MM.1S (cell line): ENCODE results near the gene SMCHD1.
"Not testable (repeated sequence)": the region's sequence is repeated elsewhere in the genome, so short reads cannot be mapped to it uniquely, and the experiment has no call there.

Experiments used
- DNase-seq: peaks from one replicate; pipeline ENCODE4 v3.0.0-alpha.2; 2015
- H2AFZ ChIP-seq: fragments of 300-600 bp; sonication (generic); 2 replicates; pipeline ENCODE4 v1.6.0; 2016; ENCODE audit warnings: antibody characterized with exemption, low read length
- H3F3A ChIP-seq: fragments of 300-600 bp; sonication (generic); 2 replicates; pipeline ENCODE4 v1.6.1; 2016; ENCODE audit warnings: mild to moderate bottlenecking, antibody characterized with exemption, low read length, moderate library complexity, mixed read lengths; ENCODE audit not compliant: insufficient read depth
- H3K27ac ChIP-seq: fragments of 300-600 bp; sonication (generic); 2 replicates; pipeline ENCODE4 v1.5.1; 2016; ENCODE audit warnings: mild to moderate bottlenecking, low read length
- H3K27me3 ChIP-seq: fragments of 300-600 bp; sonication (generic); replicated peaks from 2 replicates; pipeline ENCODE4 v1.6.0; 2016; ENCODE audit warnings: low read length; ENCODE audit not compliant: insufficient read depth
- H3K36me3 ChIP-seq: fragments of 300-600 bp; sonication (generic); replicated peaks from 2 replicates; pipeline ENCODE4 v1.6.1; 2016; ENCODE audit warnings: mild to moderate bottlenecking, low read length, mixed read lengths; ENCODE audit not compliant: insufficient read depth
- H3K4me1 ChIP-seq: fragments of 300-600 bp; sonication (generic); 2 replicates; pipeline ENCODE4 v1.6.1; 2016; ENCODE audit warnings: low read length, mixed read lengths
- H3K4me2 ChIP-seq: fragments of 300-600 bp; sonication (generic); 2 replicates; pipeline ENCODE4 v1.6.0; 2016; ENCODE audit warnings: low read depth, low read length
- H3K4me3 ChIP-seq: fragments of 300-600 bp; sonication (generic); 2 replicates; pipeline ENCODE4 v1.5.1; 2016; ENCODE audit warnings: low read length, mixed read lengths
- H3K79me2 ChIP-seq: fragments of 300-600 bp; sonication (generic); 2 replicates; pipeline ENCODE4 v1.6.1; 2016; ENCODE audit warnings: mixed run types, low read length, mixed read lengths
- H3K9ac ChIP-seq: fragments of 300-600 bp; sonication (generic); 2 replicates; pipeline ENCODE4 v1.6.1; 2016; ENCODE audit warnings: low read length, mixed read lengths
- H3K9me2 ChIP-seq: fragments of 300-600 bp; sonication (generic); replicated peaks from 2 replicates; pipeline ENCODE4 v1.6.1; 2016; ENCODE audit warnings: mild to moderate bottlenecking, low read length, mixed read lengths; ENCODE audit not compliant: insufficient read depth
- H3K9me3 ChIP-seq: fragments of 300-600 bp; sonication (generic); replicated peaks from 2 replicates; pipeline ENCODE4 v1.6.1; 2016; ENCODE audit warnings: mild to moderate bottlenecking, low read length, mixed read lengths; ENCODE audit not compliant: insufficient read depth
- H4K20me1 ChIP-seq: fragments of 300-600 bp; sonication (generic); 2 replicates; pipeline ENCODE4 v1.6.1; 2016; ENCODE audit warnings: mild to moderate bottlenecking, low read length, moderate library complexity, mixed read lengths; ENCODE audit not compliant: insufficient read depth
- CTCF ChIP-seq: fragments of 300-600 bp; sonication (generic); IDR thresholded peaks from 2 replicates; pipeline ENCODE4 v1.5.1; 2016; ENCODE audit warnings: antibody characterized with exemption, low read length, mixed read lengths
- EZH2 ChIP-seq: fragments of 300-600 bp; sonication (generic); optimal IDR thresholded peaks from 2 replicates; pipeline ENCODE3; 2017; ENCODE audit warnings: low read depth, mild to moderate bottlenecking, antibody characterized with exemption, low read length, mixed read lengths
- EZH2phosphoT487 ChIP-seq: fragments of 300-600 bp; sonication (generic); IDR thresholded peaks from 2 replicates; pipeline ENCODE4 v1.6.1; 2018; ENCODE audit warnings: antibody characterized with exemption, low read length

The SMCHD1 gene

GRCh38 chr18:2850816-2851215, 195.3 kb downstream of the SMCHD1 start:
- Histone ChIP-seq H3K27ac (no peak overlapping the region), H3F3A (no peaks in the 10 kb centered on the region), H3K4me2 (no peak overlapping the region), H3K9me2 (no peaks in the 10 kb centered on the region), H3K4me1 (no peaks in the 10 kb centered on the region), H3K36me3 (no peaks in the 10 kb centered on the region), H3K27me3 (peaks cover 8% of the 10 kb centered on the region; the same call in 1 of the 2 replicates), H2AFZ (no peak overlapping the region), H3K79me2 (no peaks in the 10 kb centered on the region), H4K20me1 (no peaks in the 10 kb centered on the region), H3K4me3 (no peak overlapping the region), H3K9ac (no peak overlapping the region), H3K9me3 (no peaks in the 10 kb centered on the region)
- no peak for DNase-seq
- no peak for TF ChIP-seq EZH2phosphoT487
- TF ChIP-seq CTCF: no peak

GRCh38 chr18:2851771-2852170, 196.2 kb downstream of the SMCHD1 start:
- no peak overlapping the region for H3K27ac ChIP-seq
- H3K4me3 ChIP-seq: no peak overlapping the region
- H3K9me3 ChIP-seq: no peaks in the 10 kb centered on the region
- DNase-seq: no peak
- no peaks in the 10 kb centered on the region for H3K36me3 ChIP-seq
- H3K79me2 ChIP-seq: no peaks in the 10 kb centered on the region
- no peak for TF ChIP-seq CTCF
- TF ChIP-seq EZH2: no peak
- no peak for TF ChIP-seq EZH2phosphoT487
- no peak overlapping the region for H3K9ac ChIP-seq
- H3K9me2 ChIP-seq: no peaks in the 10 kb centered on the region
- peaks cover under 1% of the 10 kb centered on the region; the same call in 1 of the 2 replicates for H3K27me3 ChIP-seq
- no peak overlapping the region for H2AFZ ChIP-seq
- H3K4me1 ChIP-seq: no peaks in the 10 kb centered on the region
- no peak overlapping the region for H3K4me2 ChIP-seq
- H4K20me1 ChIP-seq: no peaks in the 10 kb centered on the region
- H3F3A ChIP-seq: no peaks in the 10 kb centered on the region

GRCh38 chr18:2852460-2852859, 196.9 kb downstream of the SMCHD1 start:
- not testable (repeated sequence) for H3K4me2 ChIP-seq, H3K27ac ChIP-seq, H3K36me3 ChIP-seq, H3F3A ChIP-seq, DNase-seq, H3K9me2 ChIP-seq, H3K79me2 ChIP-seq, H4K20me1 ChIP-seq, H3K9me3 ChIP-seq, H3K9ac ChIP-seq, H3K4me1 ChIP-seq, H2AFZ ChIP-seq, H3K27me3 ChIP-seq, H3K4me3 ChIP-seq

- H3K4me3 ChIP-seq: no peak overlapping the region
- no peaks in the 10 kb centered on the region; the same call in 1 of the 2 replicates for H3K27me3 ChIP-seq
- H3K9me2 ChIP-seq: no peaks in the 10 kb centered on the region
- no peak for TF ChIP-seq EZH2
- no peak for TF ChIP-seq CTCF
- TF ChIP-seq EZH2phosphoT487: no peak
- H3K4me1 ChIP-seq: no peaks in the 10 kb centered on the region
- no peaks in the 10 kb centered on the region for H3F3A ChIP-seq
- no peaks in the 10 kb centered on the region for H4K20me1 ChIP-seq
- no peak overlapping the region for H2AFZ ChIP-seq
- no peak overlapping the region for H3K27ac ChIP-seq
- no peaks in the 10 kb centered on the region for H3K36me3 ChIP-seq
- H3K79me2 ChIP-seq: no peaks in the 10 kb centered on the region
- H3K9ac ChIP-seq: no peak overlapping the region
- H3K9me3 ChIP-seq: no peaks in the 10 kb centered on the region
- DNase-seq: no peak
- no peak overlapping the region for H3K4me2 ChIP-seq
Measured at GRCh38 chr18:2853173-2853925, 197.8 kb downstream of the SMCHD1 start.
